IgD-negative memory B cell (primary cell): ENCODE measurements around the gene ANKRD44. TPM values are rescaled to one million over a fixed set of nuclear protein-coding genes. Genes with fewer than 3 reads are reported as not detected.

Experiments
- H3K27ac Mint-ChIP-seq, 3 donors: one replicate each; pipeline ENCODE4 v1.8.0; 2020 to 2022; ENCODE audit warnings: mild to moderate bottlenecking in 3 of 3, mixed read lengths in 3 of 3, moderate library complexity in 1 of 3
- H3K27me3 Mint-ChIP-seq: one replicate; pipeline ENCODE4 v1.8.0; 2021; ENCODE audit warnings: mixed read lengths
- H3K36me3 Mint-ChIP-seq: one replicate; pipeline ENCODE4 v1.8.0; 2020; ENCODE audit warnings: mild to moderate bottlenecking, mixed read lengths
- H3K4me1 Mint-ChIP-seq, 3 donors: one replicate each; pipeline ENCODE4 v1.8.0; 2020 to 2022; ENCODE audit warnings: mixed read lengths in 3 of 3, mild to moderate bottlenecking in 1 of 3
- H3K4me3 Mint-ChIP-seq, 4 donors: one replicate each; pipeline ENCODE4 v1.8.0; 2020 to 2022; ENCODE audit warnings: mild to moderate bottlenecking in 4 of 4, mixed read lengths in 4 of 4, moderate library complexity in 3 of 4
- H3K9me3 Mint-ChIP-seq, 3 donors: one replicate each; pipeline ENCODE4 v1.8.0; 2020 to 2021; ENCODE audit warnings: mixed read lengths in 3 of 3, mild to moderate bottlenecking in 1 of 3
- polyA plus RNA-seq: library from polyadenylated mRNA; unstranded; fragments of 300-500 nt; fragmentation: Illumina TruSeq; gene quantifications from one replicate; pipeline ENCODE4 v1.2.3, GENCODE V29; 2021

Gene ANKRD44
- polyA plus RNA-seq, 1 donor from 2014 or later, result 91.6 TPM

- H3K4me1 Mint-ChIP-seq, result peaks cover 62 to 83% (median 70%) of the 10 kb centered on the region in 3 donors
These were observed 41.6 kb downstream of the ANKRD44 start for GRCh38 chr2:197268786-197269584.

GRCh38 chr2:197266477-197266876 is 44.1 kb downstream of the ANKRD44 start:
- Mint-ChIP-seq H3K27ac (peak overlapping the region; percentile 35 to 86 (median 38)), H3K4me3 (peak overlapping the region in 2 of 4 donors; percentile 37 to 79), H3K27me3 (no peaks in the 10 kb centered on the region), H3K9me3 (no peaks in the 10 kb centered on the region), H3K4me1 (peaks cover 78 to 90% (median 83%) of the 10 kb centered on the region in 3 donors), H3K36me3 (peaks cover 3% of the 10 kb centered on the region)

More at GRCh38 chr2:197268786-197269584, 41.6 kb downstream of the ANKRD44 start:
- Mint-ChIP-seq H3K27me3 (no peaks in the 10 kb centered on the region), H3K9me3 (no peaks in the 10 kb centered on the region), H3K27ac (peak overlapping the region; percentile 37 to 90 (median 86)), H3K36me3 (peaks cover 1% of the 10 kb centered on the region), H3K4me3 (peak overlapping the region in 2 of 4 donors; percentile 24 to 82)

- H3K36me3 Mint-ChIP-seq, result peaks cover 3% of the 10 kb centered on the region
- peak overlapping the region in 2 of 4 donors; percentile 51 to 79 for H3K4me3 Mint-ChIP-seq
- H3K27me3 Mint-ChIP-seq, result no peaks in the 10 kb centered on the region
- peak overlapping the region; percentile 35 to 86 (median 38) for H3K27ac Mint-ChIP-seq
- no peaks in the 10 kb centered on the region for H3K9me3 Mint-ChIP-seq
- H3K4me1 Mint-ChIP-seq, result peaks cover 80 to 87% (median 80%) of the 10 kb centered on the region in 3 donors
These were observed 44.7 kb downstream of the ANKRD44 start for GRCh38 chr2:197265924-197266323.

GRCh38 chr2:197265036-197265435 is 45.5 kb downstream of the ANKRD44 start:
- Mint-ChIP-seq H3K4me3 (peak overlapping the region in 2 of 4 donors; percentile 40 to 58), H3K9me3 (no peaks in the 10 kb centered on the region), H3K36me3 (peaks cover 3% of the 10 kb centered on the region), H3K4me1 (peaks cover 71 to 79% (median 73%) of the 10 kb centered on the region in 3 donors), H3K27me3 (no peaks in the 10 kb centered on the region), H3K27ac (peak overlapping the region; percentile 76 to 92 (median 86))

GRCh38 chr2:197264332-197264731 is 46.2 kb downstream of the ANKRD44 start:
- H3K4me3 Mint-ChIP-seq, result peak overlapping the region in 2 of 4 donors; percentile 3 to 39
- peak overlapping the region; percentile 86 to 92 (median 87) for H3K27ac Mint-ChIP-seq
- H3K27me3 Mint-ChIP-seq, result no peaks in the 10 kb centered on the region
- peaks cover 3% of the 10 kb centered on the region for H3K36me3 Mint-ChIP-seq
- H3K9me3 Mint-ChIP-seq, result no peaks in the 10 kb centered on the region
- peaks cover 70 to 76% (median 72%) of the 10 kb centered on the region in 3 donors for H3K4me1 Mint-ChIP-seq

- Mint-ChIP-seq H3K27ac (peak overlapping the region; percentile 86 to 91 (median 87)), H3K4me3 (peak overlapping the region in 3 of 4 donors; percentile 52 to 77 (median 59)), H3K4me1 (peaks cover 66 to 75% (median 75%) of the 10 kb centered on the region in 3 donors), H3K36me3 (peaks cover 3% of the 10 kb centered on the region), H3K27me3 (no peaks in the 10 kb centered on the region), H3K9me3 (no peaks in the 10 kb centered on the region)
These were observed 47.5 kb downstream of the ANKRD44 start for GRCh38 chr2:197263077-197263476.

- peaks cover 64 to 75% (median 69%) of the 10 kb centered on the region in 3 donors for H3K4me1 Mint-ChIP-seq
These were observed 48.8 kb downstream of the ANKRD44 start for GRCh38 chr2:197261808-197262226.

GRCh38 chr2:197259470-197259999 is 51.0 kb downstream of the ANKRD44 start:
- Mint-ChIP-seq H3K4me1 (peaks cover 65 to 77% (median 69%) of the 10 kb centered on the region in 3 donors), H3K27me3 (peaks cover 1% of the 10 kb centered on the region), H3K27ac (peak overlapping the region; percentile 74 to 85 (median 84)), H3K36me3 (peaks cover 2% of the 10 kb centered on the region), H3K4me3 (peak overlapping the region in 2 of 4 donors; percentile 59 to 87), H3K9me3 (no peaks in the 10 kb centered on the region)

More at GRCh38 chr2:197261808-197262226, 48.8 kb downstream of the ANKRD44 start:
- Mint-ChIP-seq H3K27ac (peak overlapping the region; percentile 86 to 91 (median 87)), H3K27me3 (peaks cover 1% of the 10 kb centered on the region), H3K4me3 (peak overlapping the region; percentile 58 to 81 (median 66)), H3K9me3 (no peaks in the 10 kb centered on the region), H3K36me3 (peaks cover 2% of the 10 kb centered on the region)

GRCh38 chr2:197258580-197258979 is 52.0 kb downstream of the ANKRD44 start:
- H3K27me3 Mint-ChIP-seq, result peaks cover 1% of the 10 kb centered on the region
- H3K4me3 Mint-ChIP-seq, result peak overlapping the region; percentile 3 to 59 (median 30)
- no peaks in the 10 kb centered on the region for H3K9me3 Mint-ChIP-seq
- H3K4me1 Mint-ChIP-seq, result peaks cover 63 to 72% (median 68%) of the 10 kb centered on the region in 3 donors
- H3K27ac Mint-ChIP-seq, result peak overlapping the region; percentile 74 to 84 (median 80)
- H3K36me3 Mint-ChIP-seq, result no peaks in the 10 kb centered on the region

GRCh38 chr2:197256547-197257170 is 53.9 kb downstream of the ANKRD44 start:
- Mint-ChIP-seq H3K4me3 (peak overlapping the region; percentile 74 to 93 (median 82)), H3K27me3 (peaks cover 1% of the 10 kb centered on the region), H3K4me1 (peaks cover 51 to 57% (median 57%) of the 10 kb centered on the region in 3 donors), H3K9me3 (no peaks in the 10 kb centered on the region), H3K36me3 (no peaks in the 10 kb centered on the region), H3K27ac (peak overlapping the region; percentile 95 to 98 (median 98))

- peak overlapping the region; percentile 95 to 98 (median 98) for H3K27ac Mint-ChIP-seq
- H3K4me1 Mint-ChIP-seq, result peaks cover 52 to 60% (median 56%) of the 10 kb centered on the region in 3 donors
- peaks cover 1% of the 10 kb centered on the region for H3K27me3 Mint-ChIP-seq
- peak overlapping the region; percentile 74 to 93 (median 88) for H3K4me3 Mint-ChIP-seq
- no peaks in the 10 kb centered on the region for H3K36me3 Mint-ChIP-seq
- no peaks in the 10 kb centered on the region for H3K9me3 Mint-ChIP-seq
These were observed 54.6 kb downstream of the ANKRD44 start for GRCh38 chr2:197256021-197256420.

GRCh38 chr2:197255543-197255942 is 55.0 kb downstream of the ANKRD44 start:
- Mint-ChIP-seq H3K9me3 (no peaks in the 10 kb centered on the region), H3K27me3 (peaks cover 1% of the 10 kb centered on the region), H3K4me3 (peak overlapping the region; percentile 74 to 93 (median 88)), H3K27ac (peak overlapping the region; percentile 95 to 98 (median 98)), H3K4me1 (peaks cover 55 to 62% (median 57%) of the 10 kb centered on the region in 3 donors), H3K36me3 (no peaks in the 10 kb centered on the region)

- peak overlapping the region; percentile 95 to 98 (median 98) for H3K27ac Mint-ChIP-seq
- peaks cover 1% of the 10 kb centered on the region for H3K27me3 Mint-ChIP-seq
These were observed 55.6 kb downstream of the ANKRD44 start for GRCh38 chr2:197254776-197255530.

GRCh38 chr2:197251576-197251975 is 59.0 kb downstream of the ANKRD44 start:
- H3K36me3 Mint-ChIP-seq, result peaks cover 7% of the 10 kb centered on the region
- H3K27ac Mint-ChIP-seq, result peak overlapping the region in 2 of 3 donors; percentile 61 to 64
- no peaks in the 10 kb centered on the region for H3K9me3 Mint-ChIP-seq
- H3K27me3 Mint-ChIP-seq, result no peaks in the 10 kb centered on the region
- H3K4me3 Mint-ChIP-seq, result peak overlapping the region in 1 of 4 donors; percentile 17
- H3K4me1 Mint-ChIP-seq, result peaks cover 50 to 68% (median 59%) of the 10 kb centered on the region in 3 donors

More at GRCh38 chr2:197254776-197255530, 55.6 kb downstream of the ANKRD44 start:
- H3K36me3 Mint-ChIP-seq, result no peaks in the 10 kb centered on the region
- no peaks in the 10 kb centered on the region for H3K9me3 Mint-ChIP-seq
- H3K4me3 Mint-ChIP-seq, result peak overlapping the region in 3 of 4 donors; percentile 65 to 93 (median 88)
- peaks cover 55 to 67% (median 63%) of the 10 kb centered on the region in 3 donors for H3K4me1 Mint-ChIP-seq
